ENCODE measurements around the gene PCDHB6.
A peak's percentile ranks its signal among the peaks of the same experiment; 100 is the strongest.
"Not testable (repeated sequence)": the region's sequence is repeated elsewhere in the genome, so short reads cannot be mapped to it uniquely, and the experiment has no call there.

The PCDHB6 gene

DNA sequence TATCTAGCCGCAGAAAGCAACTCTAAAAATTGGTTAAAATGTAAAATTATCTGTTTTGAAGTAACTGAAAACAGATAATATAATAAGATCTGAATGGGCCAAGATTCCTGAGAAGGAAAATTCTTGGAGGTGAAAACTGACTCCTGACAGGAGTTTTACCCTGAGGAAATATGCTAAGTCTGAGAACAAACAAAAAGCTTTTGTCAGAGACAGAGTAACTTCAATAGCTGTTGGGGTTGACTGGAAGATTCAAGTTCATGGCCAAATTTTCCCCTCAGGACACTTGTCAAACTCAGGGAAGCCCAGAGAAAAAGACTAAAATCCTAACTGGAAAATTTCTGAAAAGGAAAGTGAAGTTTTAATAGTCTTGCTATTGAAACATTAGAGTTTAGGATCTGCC is 22.6 kb upstream of the PCDHB6 start:
- no peak overlapping the region for H3K4me3 ChIP-seq (ENCODE audit: low read depth in 1 of 5, low read length in 5 of 5)
- no peaks in the 10 kb centered on the region for H3K27me3 ChIP-seq (ENCODE audit: control insufficient read depth in 5 of 5, insufficient read depth in 4 of 5, low read length in 5 of 5)
- no peak overlapping the region for H3K27ac ChIP-seq (ENCODE audit: low read depth, low read length)
- no peaks in the 10 kb centered on the region for H3K4me1 ChIP-seq (ENCODE audit: control insufficient read depth in 5 of 5, insufficient read depth in 5 of 5, low read length in 5 of 5)
- H3K36me3 ChIP-seq (ENCODE audit: control insufficient read depth in 5 of 5, insufficient read depth in 5 of 5, low read length in 5 of 5), result no peaks in the 10 kb centered on the region
- no peak overlapping the region for H3K9ac ChIP-seq (ENCODE audit: low read length in 5 of 5)
- peaks cover 0 to 10% (median 7%) of the 10 kb centered on the region in 5 donors for H3K9me3 ChIP-seq (ENCODE audit: control insufficient read depth in 5 of 5, low read length in 5 of 5)

DNA sequence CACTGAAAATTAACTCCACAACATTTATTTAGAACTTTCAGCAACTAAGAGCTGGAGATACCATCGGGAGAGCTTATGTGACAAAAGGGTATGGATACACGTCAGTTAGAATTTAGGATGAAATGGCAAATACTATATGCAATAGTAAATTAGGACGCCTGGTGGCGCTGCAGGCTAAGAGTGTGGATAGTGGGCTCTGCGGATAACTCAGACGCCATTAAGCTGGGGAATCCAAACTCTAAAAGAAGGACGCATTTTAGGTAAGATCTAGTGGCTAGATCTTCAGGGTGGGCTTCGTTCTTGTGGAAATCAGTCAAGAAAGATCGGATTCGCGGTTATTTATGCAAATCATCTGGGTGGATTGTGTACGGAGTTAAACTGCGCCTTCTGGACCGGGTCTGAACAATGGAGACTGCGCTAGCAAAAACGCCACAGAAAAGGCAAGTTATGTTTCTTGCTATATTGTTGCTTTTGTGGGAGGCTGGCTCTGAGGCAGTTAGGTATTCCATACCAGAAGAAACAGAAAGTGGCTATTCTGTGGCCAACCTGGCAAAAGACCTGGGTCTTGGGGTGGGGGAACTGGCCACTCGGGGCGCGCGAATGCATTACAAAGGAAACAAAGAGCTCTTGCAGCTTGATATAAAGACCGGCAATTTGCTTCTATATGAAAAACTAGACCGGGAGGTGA is 14.7 kb upstream of the PCDHB6 start, which contains the start of gene PCDHB5:
PCDHB5 (plus strand) TSS at position 177 of the 688 bp plus-strand sequence; CDS start at position 406, 229 bp downstream.
- Histone ChIP-seq H3K27me3 (ENCODE audit: control insufficient read depth in 5 of 5, insufficient read depth in 4 of 5, low read length in 5 of 5) (no peaks in the 10 kb centered on the region), H3K9me3 (ENCODE audit: control insufficient read depth in 5 of 5, low read length in 5 of 5) (peaks cover 20 to 52% (median 50%) of the 10 kb centered on the region in 5 donors), H3K4me1 (ENCODE audit: control insufficient read depth in 5 of 5, insufficient read depth in 5 of 5, low read length in 5 of 5) (peaks cover 0 to 3% (median 0%) of the 10 kb centered on the region in 5 donors), H3K36me3 (ENCODE audit: control insufficient read depth in 5 of 5, insufficient read depth in 5 of 5, low read length in 5 of 5) (no peaks in the 10 kb centered on the region), H3K27ac (ENCODE audit: low read depth, low read length) (no peak within 1 kb of the TSS), H3K4me3 (ENCODE audit: low read depth in 1 of 5, low read length in 5 of 5) (peak within 1 kb of the TSS; percentile 51 to 70 (median 58)), H3K9ac (ENCODE audit: low read length in 5 of 5) (peak within 1 kb of the TSS in 1 of 5 donors; percentile 59)

- H3K27ac ChIP-seq (ENCODE audit: low read depth, low read length), result no peak overlapping the region
- peaks cover 20 to 56% (median 50%) of the 10 kb centered on the region in 5 donors for H3K9me3 ChIP-seq (ENCODE audit: control insufficient read depth in 5 of 5, low read length in 5 of 5)
- H3K36me3 ChIP-seq (ENCODE audit: control insufficient read depth in 5 of 5, insufficient read depth in 5 of 5, low read length in 5 of 5), result no peaks in the 10 kb centered on the region
- H3K4me1 ChIP-seq (ENCODE audit: control insufficient read depth in 5 of 5, insufficient read depth in 5 of 5, low read length in 5 of 5), result peaks cover 0 to 3% (median 0%) of the 10 kb centered on the region in 5 donors
- H3K4me3 ChIP-seq (ENCODE audit: low read depth in 1 of 5, low read length in 5 of 5), result peak overlapping the region; percentile 51 to 70 (median 58)
- no peaks in the 10 kb centered on the region for H3K27me3 ChIP-seq (ENCODE audit: control insufficient read depth in 5 of 5, insufficient read depth in 4 of 5, low read length in 5 of 5)
- H3K9ac ChIP-seq (ENCODE audit: low read length in 5 of 5), result no peak overlapping the region
Measured at GRCh38 chr5:141135718-141136266, 14.1 kb upstream of the PCDHB6 start.

DNA sequence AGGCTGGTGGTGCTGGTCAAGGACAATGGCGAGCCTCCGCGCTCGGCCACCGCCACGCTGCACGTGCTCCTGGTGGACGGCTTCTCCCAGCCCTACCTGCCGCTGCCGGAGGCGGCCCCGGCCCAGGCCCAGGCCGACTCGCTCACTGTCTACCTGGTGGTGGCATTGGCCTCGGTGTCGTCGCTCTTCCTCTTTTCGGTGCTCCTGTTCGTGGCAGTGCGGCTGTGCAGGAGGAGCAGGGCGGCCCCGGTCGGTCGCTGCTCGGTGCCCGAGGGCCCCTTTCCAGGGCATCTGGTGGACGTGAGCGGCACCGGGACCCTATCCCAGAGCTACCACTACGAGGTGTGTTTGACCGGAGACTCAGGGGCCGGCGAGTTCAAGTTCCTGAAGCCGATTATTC is 12.5 kb upstream of the PCDHB6 start:
- not testable (repeated sequence) for H3K4me1 ChIP-seq (ENCODE audit: control insufficient read depth in 5 of 5, insufficient read depth in 5 of 5, low read length in 5 of 5); H3K27ac ChIP-seq (ENCODE audit: low read depth, low read length); H3K9ac ChIP-seq (ENCODE audit: low read length in 5 of 5); H3K4me3 ChIP-seq (ENCODE audit: low read depth in 1 of 5, low read length in 5 of 5); H3K36me3 ChIP-seq (ENCODE audit: control insufficient read depth in 5 of 5, insufficient read depth in 5 of 5, low read length in 5 of 5); H3K27me3 ChIP-seq (ENCODE audit: control insufficient read depth in 5 of 5, insufficient read depth in 4 of 5, low read length in 5 of 5)
- H3K9me3 ChIP-seq (ENCODE audit: control insufficient read depth in 5 of 5, low read length in 5 of 5), result peaks cover 18 to 56% (median 50%) of the 10 kb centered on the region in 5 donors

GRCh38 chr5:141150224-141150992 is 551 bp downstream of the PCDHB6 start:
- Histone ChIP-seq H3K4me3 (ENCODE audit: low read depth in 1 of 5, low read length in 5 of 5) (peak overlapping the region; percentile 0 to 53 (median 20)), H3K4me1 (ENCODE audit: control insufficient read depth in 5 of 5, insufficient read depth in 5 of 5, low read length in 5 of 5) (peaks cover 0 to 2% (median 0%) of the 10 kb centered on the region in 5 donors), H3K27me3 (ENCODE audit: control insufficient read depth in 5 of 5, insufficient read depth in 4 of 5, low read length in 5 of 5) (peaks cover 0 to 9% (median 3%) of the 10 kb centered on the region in 5 donors), H3K36me3 (ENCODE audit: control insufficient read depth in 5 of 5, insufficient read depth in 5 of 5, low read length in 5 of 5) (no peaks in the 10 kb centered on the region), H3K9ac (ENCODE audit: low read length in 5 of 5) (no peak overlapping the region), H3K9me3 (ENCODE audit: control insufficient read depth in 5 of 5, low read length in 5 of 5) (peaks cover 14 to 35% (median 26%) of the 10 kb centered on the region in 5 donors), H3K27ac (ENCODE audit: low read depth, low read length) (no peak overlapping the region)

GRCh38 chr5:141150993-141151325 is 1.1 kb downstream of the PCDHB6 start:
- peak overlapping the region in 3 of 5 donors; percentile 13 to 53 (median 20) for H3K4me3 ChIP-seq (ENCODE audit: low read depth in 1 of 5, low read length in 5 of 5)
- peaks cover 14 to 40% (median 32%) of the 10 kb centered on the region in 5 donors for H3K9me3 ChIP-seq (ENCODE audit: control insufficient read depth in 5 of 5, low read length in 5 of 5)
- peaks cover 0 to 2% (median 0%) of the 10 kb centered on the region in 5 donors for H3K4me1 ChIP-seq (ENCODE audit: control insufficient read depth in 5 of 5, insufficient read depth in 5 of 5, low read length in 5 of 5)
- no peak overlapping the region for H3K27ac ChIP-seq (ENCODE audit: low read depth, low read length)
- H3K36me3 ChIP-seq (ENCODE audit: control insufficient read depth in 5 of 5, insufficient read depth in 5 of 5, low read length in 5 of 5), result no peaks in the 10 kb centered on the region
- peaks cover 0 to 9% (median 3%) of the 10 kb centered on the region in 5 donors for H3K27me3 ChIP-seq (ENCODE audit: control insufficient read depth in 5 of 5, insufficient read depth in 4 of 5, low read length in 5 of 5)
- no peak overlapping the region for H3K9ac ChIP-seq (ENCODE audit: low read length in 5 of 5)

GRCh38 chr5:141151632-141152031 is 1.8 kb downstream of the PCDHB6 start:
- peaks cover 0 to 11% (median 3%) of the 10 kb centered on the region in 5 donors for H3K27me3 ChIP-seq (ENCODE audit: control insufficient read depth in 5 of 5, insufficient read depth in 4 of 5, low read length in 5 of 5)
- H3K27ac ChIP-seq (ENCODE audit: low read depth, low read length); H3K4me3 ChIP-seq (ENCODE audit: low read depth in 1 of 5, low read length in 5 of 5); H3K9ac ChIP-seq (ENCODE audit: low read length in 5 of 5); H3K4me1 ChIP-seq (ENCODE audit: control insufficient read depth in 5 of 5, insufficient read depth in 5 of 5, low read length in 5 of 5); H3K36me3 ChIP-seq (ENCODE audit: control insufficient read depth in 5 of 5, insufficient read depth in 5 of 5, low read length in 5 of 5): not testable (repeated sequence)
- peaks cover 15 to 47% (median 39%) of the 10 kb centered on the region in 5 donors for H3K9me3 ChIP-seq (ENCODE audit: control insufficient read depth in 5 of 5, low read length in 5 of 5)

GRCh38 chr5:141152096-141152495 is 2.2 kb downstream of the PCDHB6 start:
- not testable (repeated sequence) for H3K27ac ChIP-seq (ENCODE audit: low read depth, low read length); H3K4me3 ChIP-seq (ENCODE audit: low read depth in 1 of 5, low read length in 5 of 5); H3K36me3 ChIP-seq (ENCODE audit: control insufficient read depth in 5 of 5, insufficient read depth in 5 of 5, low read length in 5 of 5); H3K4me1 ChIP-seq (ENCODE audit: control insufficient read depth in 5 of 5, insufficient read depth in 5 of 5, low read length in 5 of 5); H3K9ac ChIP-seq (ENCODE audit: low read length in 5 of 5)
- Histone ChIP-seq H3K27me3 (ENCODE audit: control insufficient read depth in 5 of 5, insufficient read depth in 4 of 5, low read length in 5 of 5) (peaks cover 0 to 12% (median 3%) of the 10 kb centered on the region in 5 donors), H3K9me3 (ENCODE audit: control insufficient read depth in 5 of 5, low read length in 5 of 5) (peaks cover 13 to 52% (median 40%) of the 10 kb centered on the region in 5 donors)

DNA sequence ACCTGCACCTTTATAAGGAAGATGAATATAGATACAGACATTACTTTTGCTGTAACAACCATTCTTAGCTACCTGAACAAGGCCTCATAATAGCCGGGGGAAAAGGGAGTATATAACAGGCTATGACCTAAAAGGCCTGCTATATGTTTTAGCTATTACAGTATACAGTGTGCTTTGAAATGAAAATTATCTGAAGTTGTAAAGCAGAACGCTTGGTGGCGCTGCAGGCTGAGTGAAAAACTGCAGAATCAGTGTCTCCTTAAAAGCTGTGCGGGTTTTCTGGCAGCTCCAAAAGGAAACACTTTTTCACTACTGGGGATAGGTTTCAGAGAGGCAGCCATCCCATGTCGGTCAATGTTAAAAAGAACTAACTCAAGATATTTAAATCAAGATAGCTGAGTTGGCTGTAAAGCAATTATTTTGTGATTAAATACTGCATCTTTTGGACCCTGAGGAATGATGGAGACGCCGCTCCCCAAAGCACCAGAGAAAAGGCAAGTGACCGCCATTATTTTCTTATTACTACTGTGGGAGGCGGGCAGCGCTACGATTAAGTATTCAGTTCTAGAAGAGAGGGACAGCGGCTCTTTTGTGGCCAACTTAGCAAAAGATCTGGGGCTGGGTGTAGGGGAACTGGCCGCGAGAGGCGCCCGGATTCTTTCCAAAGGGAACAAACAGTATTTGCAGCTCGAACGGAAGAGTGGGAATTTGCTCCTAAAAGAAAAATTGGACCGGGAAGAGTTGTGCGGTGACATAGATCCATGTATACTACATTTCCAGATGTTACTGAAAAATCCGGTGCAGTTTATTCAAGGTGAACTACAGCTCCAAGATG is 5.9 kb downstream of the PCDHB6 start:
- Histone ChIP-seq H3K9ac (ENCODE audit: low read length in 5 of 5) (no peak overlapping the region), H3K27ac (ENCODE audit: low read depth, low read length) (no peak overlapping the region), H3K4me3 (ENCODE audit: low read depth in 1 of 5, low read length in 5 of 5) (peak overlapping the region in 2 of 5 donors; percentile 7 to 21), H3K27me3 (ENCODE audit: control insufficient read depth in 5 of 5, insufficient read depth in 4 of 5, low read length in 5 of 5) (peaks cover 0 to 10% (median 3%) of the 10 kb centered on the region in 5 donors), H3K9me3 (ENCODE audit: control insufficient read depth in 5 of 5, low read length in 5 of 5) (peaks cover 13 to 43% (median 38%) of the 10 kb centered on the region in 5 donors), H3K36me3 (ENCODE audit: control insufficient read depth in 5 of 5, insufficient read depth in 5 of 5, low read length in 5 of 5) (no peaks in the 10 kb centered on the region), H3K4me1 (ENCODE audit: control insufficient read depth in 5 of 5, insufficient read depth in 5 of 5, low read length in 5 of 5) (no peaks in the 10 kb centered on the region)
